Lung microvascular endothelial cell (primary cell): ENCODE data around the gene RIIAD1. TPM values are rescaled to one million over a fixed set of nuclear protein-coding genes. Genes with fewer than 3 reads are reported as not detected.

Source experiments
- total RNA-seq: library from RNA; depleted of rRNA; stranded (reverse); fragments of >200 nt; gene quantifications from 2 replicates; pipeline ENCODE4 v1.2.1, GENCODE V29; 2014

RIIAD1 gene
- total RNA-seq, 1 donor from 2014 or later = not detected

Other genes starting within 250 kb of the RIIAD1 start
- gene CGN, start 210.1 kb upstream of the RIIAD1 start, total RNA-seq = under 0.01 and 0.40 TPM in 2 replicates
- 2.6 and 4.8 TPM in 2 replicates for gene TUFT1, start 181.2 kb upstream of the RIIAD1 start, total RNA-seq
- 10.0 and 13.5 TPM in 2 replicates for gene SNX27, start 109.5 kb upstream of the RIIAD1 start, total RNA-seq
- not detected in 2 replicates for gene CELF3, start 4.7 kb upstream of the RIIAD1 start, total RNA-seq
- gene MRPL9, start 42.0 kb downstream of the RIIAD1 start, total RNA-seq = 89.7 and 112 TPM in 2 replicates
- 2.2 and 3.3 TPM in 2 replicates for gene TDRKH, start 69.0 kb downstream of the RIIAD1 start, total RNA-seq
- not detected in 2 replicates for gene LINGO4, start 83.9 kb downstream of the RIIAD1 start, total RNA-seq
- not detected in 2 replicates for gene RORC, start 110.3 kb downstream of the RIIAD1 start, total RNA-seq
- gene C2CD4D, start 118.3 kb downstream of the RIIAD1 start, total RNA-seq = under 0.01 and 0.20 TPM in 2 replicates
- gene THEM5, start 132.2 kb downstream of the RIIAD1 start, total RNA-seq = 0.22 TPM in 1 of 2 replicates, not detected in the other
- gene THEM4, start 188.0 kb downstream of the RIIAD1 start, total RNA-seq = 2.6 and 6.3 TPM in 2 replicates